Muscle of arm (tissue), 14 donors: ENCODE data around the gene CACNB1. TPM values are rescaled to one million over a fixed set of nuclear protein-coding genes. Genes with fewer than 3 reads are reported as not detected.
A peak's percentile ranks its signal among the peaks of the same experiment; 100 is the strongest.

Experiments used
- DNase-seq: peaks from one replicate; pipeline ENCODE4 v3.0.0-alpha.2; 2013
- long read RNA-seq, 11 donors: transcript quantifications; one replicate each; lab custom pipeline, GENCODE V29; 2026
- polyA plus RNA-seq, 12 donors: library from polyadenylated mRNA; unstranded; fragments of 120-200 nt; gene quantifications; one replicate each; pipeline ENCODE4 v1.2.1, GENCODE V29; 2013; ENCODE audit not compliant: insufficient read length in 12 of 12

CACNB1 gene
- 100 to 1,000 TPM in 9 of 12 donors, 10 to 100 TPM in 2, not detected in 1; 97.2 to 262 (median 162) TPM for polyA plus RNA-seq
- long read RNA-seq, donor 1, partial matches to known transcripts: 4,228 of 6,157 reads
- long read RNA-seq, donor 1, other reads (novel, unspliced or antisense): 1,929 of 6,157 reads
- long read RNA-seq, donor 2, transcript CACNB1-201 (13 exons, 1,889 nt): major isoform, 34 of 117 reads
- long read RNA-seq, donor 2, partial matches to known transcripts: 71 of 117 reads
- long read RNA-seq, donor 2, other reads (novel, unspliced or antisense): 8 of 117 reads
- long read RNA-seq, donor 3, transcript CACNB1-201 (13 exons, 1,889 nt): major isoform, 23 of 48 reads
- long read RNA-seq, donor 3, partial matches to known transcripts: 12 of 48 reads
- long read RNA-seq, donor 3, other reads (novel, unspliced or antisense): 7 of 48 reads
- long read RNA-seq, donor 4, transcript CACNB1-201 (13 exons, 1,889 nt): major isoform, 13 of 24 reads
- long read RNA-seq, donor 4, partial matches to known transcripts: 10 of 24 reads
- long read RNA-seq, donor 4, other reads (novel, unspliced or antisense): 0 of 24 reads
- long read RNA-seq, donor 5, transcript CACNB1-201 (13 exons, 1,889 nt): major isoform, 68 of 9,201 reads
- long read RNA-seq, donor 5, partial matches to known transcripts: 5,839 of 9,201 reads
- long read RNA-seq, donor 5, other reads (novel, unspliced or antisense): 3,289 of 9,201 reads
- long read RNA-seq, donor 6, transcript CACNB1-201 (13 exons, 1,889 nt): major isoform, 12 of 2,825 reads
- long read RNA-seq, donor 6, partial matches to known transcripts: 1,809 of 2,825 reads
- long read RNA-seq, donor 6, other reads (novel, unspliced or antisense): 1,003 of 2,825 reads
- long read RNA-seq, donor 7, transcript CACNB1-201 (13 exons, 1,889 nt): major isoform, 14 of 39 reads
- long read RNA-seq, donor 7, partial matches to known transcripts: 24 of 39 reads
- long read RNA-seq, donor 7, other reads (novel, unspliced or antisense): 0 of 39 reads
- long read RNA-seq, donor 8, transcript CACNB1-201 (13 exons, 1,889 nt): major isoform, 64 of 5,923 reads
- long read RNA-seq, donor 8, partial matches to known transcripts: 3,310 of 5,923 reads
- long read RNA-seq, donor 8, other reads (novel, unspliced or antisense): 2,546 of 5,923 reads
- long read RNA-seq, donor 9, transcript CACNB1-201 (13 exons, 1,889 nt): major isoform, 16 of 4,406 reads
- long read RNA-seq, donor 9, partial matches to known transcripts: 2,616 of 4,406 reads
- long read RNA-seq, donor 9, other reads (novel, unspliced or antisense): 1,772 of 4,406 reads
- long read RNA-seq, donor 10, transcript CACNB1-201 (13 exons, 1,889 nt): major isoform, 66 of 131 reads
- long read RNA-seq, donor 10, partial matches to known transcripts: 52 of 131 reads
- long read RNA-seq, donor 10, other reads (novel, unspliced or antisense): 11 of 131 reads
- long read RNA-seq, donor 11, transcript CACNB1-201 (13 exons, 1,889 nt): major isoform, 26 of 5,656 reads
- long read RNA-seq, donor 11, partial matches to known transcripts: 5,506 of 5,656 reads
- long read RNA-seq, donor 11, other reads (novel, unspliced or antisense): 122 of 5,656 reads

DNA sequence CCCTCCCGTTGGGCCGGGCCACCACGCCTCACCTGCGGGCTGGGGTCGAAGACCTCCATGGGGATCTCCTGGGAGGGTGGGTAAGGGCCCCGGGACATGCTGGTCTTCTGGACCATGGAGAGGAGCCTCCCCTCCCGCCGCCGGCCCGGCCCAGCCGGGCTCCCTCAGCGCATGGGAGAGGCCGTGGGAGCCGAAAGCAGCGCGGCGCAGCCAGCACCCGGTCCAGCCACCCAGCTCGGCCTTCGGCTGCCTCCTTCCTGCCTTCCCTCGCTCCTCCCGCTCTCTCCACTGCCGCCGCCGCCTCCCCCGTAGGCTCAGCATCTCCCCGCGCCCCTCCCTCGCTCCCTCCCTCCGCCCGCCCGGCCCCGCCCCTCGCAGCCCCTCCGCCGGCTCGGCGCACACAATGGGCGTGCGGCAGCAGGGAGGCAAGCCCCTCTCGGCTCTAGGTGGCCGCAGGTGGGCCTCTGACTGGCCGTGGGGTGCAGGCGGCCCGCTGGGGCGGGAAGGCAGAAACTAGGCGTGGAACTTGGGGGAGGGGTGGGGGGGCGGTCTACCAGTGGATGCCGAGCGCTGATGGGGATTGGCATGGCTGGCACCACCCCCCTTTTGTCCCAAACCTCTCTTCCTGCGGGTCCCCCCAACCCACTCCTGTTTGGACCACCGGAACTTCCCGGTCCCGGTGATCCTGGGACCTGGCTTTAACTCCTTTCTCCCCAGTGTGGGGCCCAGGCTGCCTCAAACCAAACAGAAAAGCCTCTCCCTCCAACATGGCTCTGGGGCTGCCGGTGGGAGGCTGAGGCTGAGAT is at the start of gene CACNB1:
TSS of gene CACNB1 (minus strand) at position 290 of the 806 bp plus-strand sequence. CDS start at position 116, 174 bp downstream.
- peak; percentile 73 for DNase-seq

DNA sequence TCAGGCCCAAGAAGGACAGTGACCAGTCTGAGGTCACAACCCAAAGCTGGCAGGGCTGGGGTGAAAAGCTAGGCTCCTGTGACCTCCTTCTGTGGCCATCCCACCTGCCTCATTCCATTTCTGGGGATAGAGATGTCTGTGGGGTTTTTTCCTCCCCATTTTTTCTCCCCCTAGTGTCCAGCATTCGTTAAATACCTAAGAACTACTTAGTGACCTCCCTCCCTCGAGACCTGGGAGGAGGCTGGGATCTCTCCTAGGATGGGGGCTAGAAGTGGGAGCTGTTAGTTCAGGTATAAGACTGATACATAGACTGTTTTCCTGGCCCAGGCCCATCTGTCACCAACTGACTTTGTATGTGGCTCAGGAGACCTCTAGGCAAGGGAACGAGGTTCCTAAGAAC is 48.8 kb upstream of the CACNB1 start:
- DNase-seq: no peak

DNA sequence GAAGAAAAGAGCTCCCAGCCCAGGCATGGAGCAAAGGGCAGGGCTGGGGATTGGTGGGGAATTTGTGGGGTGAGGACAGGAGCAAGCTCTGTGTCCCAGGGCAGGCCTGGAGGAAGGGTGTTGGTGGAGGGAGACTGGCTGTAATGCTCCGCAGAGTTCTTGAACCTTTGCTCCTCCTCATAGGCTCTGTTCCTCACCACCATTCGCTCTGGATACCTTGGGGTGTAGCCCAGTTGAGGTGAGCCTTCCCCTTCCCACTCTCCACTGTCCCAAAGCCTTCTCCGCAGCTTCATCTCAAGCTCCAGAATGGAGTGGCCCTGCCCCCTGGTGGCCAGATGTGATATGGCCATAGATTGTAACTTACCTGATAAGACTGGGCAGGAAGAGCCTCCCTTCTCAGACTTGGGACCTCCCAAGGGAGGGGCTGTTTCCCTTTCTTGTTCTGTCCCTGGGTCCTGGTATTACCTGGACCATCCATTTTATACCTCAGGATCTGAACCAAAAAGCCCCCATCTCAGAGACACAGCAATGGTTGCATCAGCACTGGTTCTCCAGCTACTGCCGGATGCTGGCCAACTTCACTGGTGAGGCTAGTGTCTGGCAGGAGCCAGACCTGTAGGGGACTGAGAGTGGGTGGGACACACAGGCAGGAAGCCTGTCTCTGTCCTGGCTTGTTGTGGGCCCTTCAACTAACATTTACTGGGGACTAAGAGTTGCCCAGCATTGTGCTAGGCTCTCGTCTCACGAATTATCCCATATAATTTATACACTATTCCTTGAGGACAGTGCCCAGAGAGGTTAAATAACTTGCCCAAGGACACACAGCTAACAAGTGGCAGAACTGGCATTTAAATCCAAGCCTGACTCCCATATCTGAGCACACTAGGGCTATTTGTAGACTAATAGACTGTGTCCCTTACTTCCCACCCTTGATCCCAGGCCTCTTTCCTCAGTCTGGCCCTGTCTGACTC is 47.4 kb upstream of the CACNB1 start:
- DNase-seq: peak; percentile 86

DNA sequence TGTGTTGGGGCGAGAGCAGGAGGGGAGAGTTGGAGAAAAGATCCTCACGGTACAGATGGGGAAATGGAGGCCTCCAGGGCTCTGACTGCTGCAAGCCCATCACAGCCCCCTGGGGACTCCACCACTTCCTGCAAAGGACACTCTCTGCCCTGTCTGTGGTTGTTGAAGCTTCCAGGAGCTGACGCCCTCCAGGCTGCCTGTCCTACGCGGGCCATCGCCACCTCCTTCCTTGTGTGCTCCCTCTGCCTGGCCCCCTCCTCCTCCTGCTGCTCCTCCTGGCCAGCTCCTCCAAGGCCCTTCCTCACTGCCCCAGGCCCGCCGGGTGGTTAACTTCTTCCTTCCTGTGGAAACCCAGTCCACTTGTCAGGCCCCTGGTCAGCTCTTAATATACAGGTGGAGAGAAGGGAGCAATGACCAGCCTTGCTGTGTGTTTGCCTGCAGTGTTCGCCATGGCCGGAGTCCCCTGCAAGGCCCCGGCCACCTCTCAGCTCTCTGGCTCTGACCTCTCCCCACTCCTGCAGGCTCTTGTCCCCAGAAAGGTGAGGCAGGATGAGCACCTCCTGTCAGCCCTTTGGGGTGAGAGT is 46.6 kb upstream of the CACNB1 start:
- no peak for DNase-seq

DNA sequence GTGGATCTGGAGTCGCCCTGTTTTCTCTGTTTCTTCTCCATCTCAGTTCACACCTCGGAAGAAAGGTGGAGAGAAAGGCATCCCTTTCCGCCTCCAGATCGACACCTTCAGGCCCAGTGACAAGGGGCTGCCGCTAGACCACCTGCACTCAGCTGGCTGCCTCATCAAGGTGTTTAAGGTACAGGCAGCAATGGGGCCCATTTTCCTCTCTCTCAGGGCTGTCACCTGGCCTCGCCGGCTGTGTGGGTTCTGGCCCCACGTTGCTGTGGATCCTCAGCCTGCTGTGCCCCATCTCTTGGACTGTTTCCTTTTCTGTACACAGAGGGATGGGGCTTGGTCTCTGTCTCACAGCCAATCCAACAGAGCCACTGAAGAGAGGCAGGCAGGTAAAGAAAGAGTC is 45.7 kb upstream of the CACNB1 start:
- DNase-seq: no peak

DNA sequence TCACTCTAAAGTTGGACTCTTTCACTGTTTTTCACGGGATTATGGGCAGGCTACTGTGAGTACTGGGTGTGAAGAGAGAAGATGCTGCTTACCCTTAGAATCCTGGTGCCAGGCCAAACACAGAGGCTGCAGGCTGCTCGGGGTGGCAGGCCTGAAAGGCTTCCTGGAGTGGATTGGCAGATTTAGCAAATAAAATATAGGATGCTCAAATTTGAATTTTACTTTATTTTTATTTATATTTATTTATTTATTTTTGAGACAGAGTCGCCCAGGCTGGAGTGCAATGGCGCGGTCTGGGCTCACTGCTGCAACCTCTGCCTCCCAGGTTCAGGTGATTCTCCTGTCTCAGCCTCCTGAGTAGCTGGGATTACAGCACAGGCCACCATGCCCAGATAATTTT is 43.2 kb upstream of the CACNB1 start:
- no peak for DNase-seq

DNA sequence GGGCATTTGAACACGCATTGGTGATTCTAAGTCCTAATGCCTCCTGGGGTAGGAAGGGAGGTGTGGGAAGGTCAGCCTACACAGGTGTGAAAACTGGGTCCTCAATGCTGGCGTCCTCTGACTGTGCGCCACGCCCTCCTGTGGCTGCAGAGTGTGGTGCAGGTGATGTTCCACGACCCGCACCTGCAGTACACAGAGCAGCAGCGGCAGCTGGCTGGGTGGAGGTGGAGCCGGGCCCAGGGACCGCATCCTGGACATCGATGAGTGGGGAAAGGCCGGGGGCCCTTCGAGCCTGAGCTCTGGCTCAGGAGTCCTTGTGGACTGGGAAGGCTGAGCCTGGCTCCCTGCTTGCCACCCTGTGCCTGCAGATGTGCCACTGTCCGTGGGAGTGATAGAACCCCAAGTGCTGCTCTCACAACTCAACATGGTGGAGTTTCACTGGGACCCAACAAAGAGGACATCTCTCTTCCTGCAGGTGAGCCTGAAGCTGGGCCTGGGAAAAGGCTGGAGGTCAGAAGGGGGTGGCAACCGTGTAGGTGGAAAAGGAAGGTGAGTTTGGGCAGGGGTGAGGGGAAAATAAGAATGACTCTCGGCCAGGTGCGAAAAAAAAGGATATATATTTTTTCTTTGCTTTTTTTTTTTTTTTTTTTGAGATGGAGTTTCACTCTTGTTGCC is 42.3 kb upstream of the CACNB1 start:
- no peak for DNase-seq

DNA sequence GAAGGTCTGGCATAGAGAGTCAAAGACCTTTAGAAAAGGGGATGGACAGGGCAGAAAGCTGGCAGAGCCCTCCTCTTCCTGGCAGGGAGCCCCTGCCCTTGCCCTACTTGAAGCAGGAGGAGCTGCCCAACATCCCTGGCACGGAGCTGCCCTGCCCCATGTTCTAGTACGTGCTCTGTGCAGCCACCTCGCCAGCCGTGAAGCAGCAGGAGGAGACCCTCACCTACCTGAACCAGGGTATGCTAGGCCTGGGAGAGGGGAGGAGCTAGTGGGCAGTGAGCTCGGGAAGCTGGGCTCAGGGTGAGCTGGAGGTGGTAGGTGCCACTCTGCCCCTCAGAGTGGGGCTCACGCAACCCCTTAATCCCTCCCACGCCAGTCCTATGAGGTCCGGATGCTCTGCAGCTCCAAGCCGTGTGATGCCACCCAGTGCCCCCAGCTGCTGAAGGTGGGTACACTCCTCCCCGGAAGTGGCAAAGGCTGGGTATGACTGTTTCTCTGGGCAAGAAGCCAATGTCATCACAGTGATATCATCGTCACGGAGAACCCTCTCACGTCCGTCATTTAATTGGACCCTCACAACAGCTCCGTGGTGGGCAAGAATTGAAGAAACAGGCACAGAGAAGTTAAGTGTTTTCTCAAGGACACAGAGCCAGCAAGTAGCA is 41.0 kb upstream of the CACNB1 start:
- no peak for DNase-seq

DNA sequence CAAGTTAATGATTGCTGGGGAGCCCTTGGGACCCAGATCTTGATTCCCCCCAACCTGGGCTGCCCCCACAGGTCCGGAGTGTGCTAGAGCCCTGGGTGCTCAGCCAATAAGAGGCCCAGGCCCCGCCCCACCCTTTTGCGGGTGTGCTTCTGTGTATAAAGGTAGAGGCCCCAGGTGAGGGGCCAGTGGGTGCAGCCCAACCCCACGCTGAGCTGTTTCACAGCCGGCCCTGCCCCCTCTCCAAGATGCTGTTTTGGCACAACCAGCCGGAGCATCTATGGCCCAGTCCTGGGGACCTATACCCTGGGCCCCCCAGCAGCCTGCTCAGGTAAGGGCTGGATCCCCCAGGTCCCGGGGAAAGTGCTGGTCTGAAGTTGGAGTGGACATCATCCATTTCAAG is 40.1 kb upstream of the CACNB1 start:
- no peak for DNase-seq

DNA sequence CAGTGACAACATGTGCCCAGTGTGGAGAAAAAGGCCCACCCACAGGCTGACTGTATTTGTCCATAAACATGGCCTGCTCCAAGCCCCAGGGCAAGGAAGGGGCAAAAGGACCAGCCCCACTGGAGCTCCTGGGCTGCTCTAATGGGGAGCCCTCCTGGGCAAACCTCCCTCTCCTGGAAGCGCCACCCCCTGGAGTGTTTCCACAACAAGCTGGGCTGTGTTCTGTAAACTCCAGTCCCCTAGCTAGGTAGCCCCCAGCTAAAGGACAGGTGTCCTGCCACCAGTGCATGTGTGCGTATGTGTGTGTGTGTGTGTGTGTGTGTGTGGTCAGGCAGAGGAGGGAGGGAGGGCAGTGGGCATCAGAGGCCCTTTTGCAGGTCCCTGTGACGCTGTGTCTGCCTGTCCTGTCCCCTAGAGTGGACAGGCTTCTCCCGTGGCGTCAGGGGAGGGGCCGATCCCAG is 39.5 kb upstream of the CACNB1 start:
- DNase-seq: no peak

DNA sequence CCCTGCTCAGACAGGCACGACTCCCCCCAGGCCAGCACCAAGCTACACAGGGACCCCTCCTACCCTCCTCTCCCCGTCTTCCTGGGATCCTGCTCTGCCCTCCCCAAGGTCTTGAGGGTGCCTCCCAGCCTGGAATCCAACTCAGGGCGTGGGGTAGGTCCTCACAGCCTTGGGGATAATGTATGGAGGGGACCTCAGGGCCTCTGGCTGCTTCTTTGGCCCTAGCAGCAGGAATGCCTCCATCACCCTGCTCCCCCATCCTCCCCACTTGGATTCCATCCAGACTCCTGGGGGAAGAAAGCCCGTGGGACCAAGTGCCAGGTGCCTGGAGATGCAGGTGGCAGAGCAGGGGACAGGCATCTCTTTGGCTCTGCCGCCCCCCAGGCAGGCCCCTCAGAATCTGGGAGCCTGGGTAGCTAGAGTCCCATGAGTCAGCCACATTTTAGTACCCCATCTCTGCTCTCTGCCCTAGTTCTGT is 39.0 kb upstream of the CACNB1 start:
- no peak for DNase-seq

DNA sequence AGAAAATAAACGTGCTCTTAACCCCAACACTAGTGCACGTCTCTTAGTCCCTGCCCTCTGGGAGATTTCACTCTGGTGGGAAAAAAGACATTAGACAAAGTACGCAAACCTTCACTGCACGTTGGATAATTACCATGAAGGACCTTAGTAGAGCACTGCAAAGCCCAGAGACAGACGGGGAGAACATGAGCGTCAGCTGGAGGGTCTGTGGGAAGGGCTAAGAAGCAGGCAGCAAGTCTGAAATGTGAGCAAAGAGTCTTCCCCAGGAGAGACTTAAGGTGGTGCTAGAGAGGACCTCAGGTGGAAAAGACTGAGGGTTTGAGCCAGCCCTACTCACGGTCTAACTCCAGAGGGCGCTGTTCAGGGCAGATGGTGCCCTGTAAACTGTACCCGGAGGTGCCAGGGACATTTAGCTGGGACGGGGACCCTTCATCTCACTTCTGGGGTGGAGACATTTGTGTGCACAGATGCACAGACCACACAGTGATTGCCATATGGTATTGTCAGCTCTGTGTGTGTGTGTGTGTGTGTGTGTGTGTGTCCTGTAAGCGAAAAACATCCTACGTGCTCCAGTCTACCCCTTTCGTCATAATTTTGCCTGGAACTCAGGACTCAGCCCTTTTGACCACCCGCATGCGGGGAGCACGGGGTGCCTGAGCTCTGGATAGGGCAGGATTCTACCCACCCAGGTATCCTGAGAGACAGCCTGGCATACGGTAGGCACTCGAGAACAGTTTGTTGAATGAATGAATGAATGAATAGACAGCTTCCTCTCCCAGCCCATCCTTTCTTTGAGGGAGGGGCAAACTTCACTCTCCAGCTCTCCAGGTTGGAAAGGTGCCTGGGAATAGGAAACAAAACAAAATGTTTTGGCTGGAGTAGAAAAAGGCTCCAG is 38.3 kb upstream of the CACNB1 start:
- no peak for DNase-seq

DNA sequence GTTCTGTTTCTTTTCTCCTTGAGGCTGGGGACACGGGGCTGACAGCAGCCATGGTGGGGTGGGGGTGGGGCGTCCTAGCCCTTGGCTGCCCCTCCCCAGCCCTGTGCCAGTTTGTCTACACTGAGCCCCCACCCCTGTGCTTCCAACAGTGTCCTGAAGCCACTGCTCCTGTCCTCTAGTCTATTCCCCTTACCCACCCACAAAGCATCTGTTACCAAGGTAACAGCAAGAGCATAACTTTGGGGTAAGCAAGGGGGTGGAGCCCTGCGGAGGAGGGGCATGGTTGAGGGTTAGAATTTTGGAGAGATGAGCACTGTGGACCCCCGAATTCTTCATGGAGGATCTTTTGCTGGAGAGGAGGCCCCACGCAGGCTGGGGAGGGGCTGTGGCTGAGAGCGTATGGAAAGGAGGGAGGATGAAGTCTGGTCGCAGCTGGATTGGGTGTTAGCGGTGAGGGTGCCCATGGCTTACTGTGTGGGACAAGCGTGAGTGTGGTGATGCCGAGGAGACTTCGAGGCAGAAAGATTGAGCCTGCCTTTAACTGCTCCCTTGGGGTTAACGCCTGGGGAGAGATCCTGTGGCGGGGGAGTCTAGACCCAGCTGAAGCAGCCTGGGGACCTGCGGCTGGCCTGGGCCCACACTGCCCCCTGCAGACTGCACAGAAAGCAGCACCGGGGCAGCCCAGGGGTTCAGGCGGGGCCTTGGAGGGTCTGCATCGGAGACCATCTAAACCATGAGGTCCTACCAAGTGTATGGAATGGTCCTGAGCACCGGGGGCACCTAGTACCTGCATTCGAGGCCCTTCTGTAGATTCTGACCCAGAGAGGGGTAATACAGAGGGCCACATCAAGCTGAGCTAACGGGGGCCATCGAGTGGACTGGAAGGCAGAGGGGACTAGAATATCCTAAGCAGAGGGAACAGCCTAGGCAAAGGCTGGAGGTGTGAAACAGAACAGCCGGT is 34.4 kb upstream of the CACNB1 start:
- DNase-seq: no peak

DNA sequence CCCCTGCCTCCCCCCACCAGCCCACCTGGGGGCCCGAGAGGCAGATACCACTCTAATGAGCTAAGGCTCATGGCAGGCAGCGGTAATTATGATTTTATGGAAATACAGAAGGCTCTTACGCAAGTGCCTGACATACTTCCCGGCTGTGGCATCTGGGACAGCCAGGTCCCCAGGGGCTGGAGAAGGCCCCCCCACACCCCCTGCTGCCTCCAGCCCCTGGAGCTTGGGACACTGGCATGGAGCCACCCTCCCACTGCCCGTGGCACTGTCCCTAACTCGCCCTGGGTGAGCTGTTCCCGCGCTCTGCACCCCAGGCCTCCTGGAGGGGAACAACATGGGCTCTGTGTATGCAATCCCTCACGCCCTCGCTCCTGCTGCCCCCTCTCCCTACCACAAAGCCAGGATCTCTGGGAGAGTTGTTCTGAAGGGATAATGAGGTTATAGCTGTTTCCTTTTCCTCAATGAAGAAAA is 33.7 kb upstream of the CACNB1 start:
- DNase-seq: no peak

DNA sequence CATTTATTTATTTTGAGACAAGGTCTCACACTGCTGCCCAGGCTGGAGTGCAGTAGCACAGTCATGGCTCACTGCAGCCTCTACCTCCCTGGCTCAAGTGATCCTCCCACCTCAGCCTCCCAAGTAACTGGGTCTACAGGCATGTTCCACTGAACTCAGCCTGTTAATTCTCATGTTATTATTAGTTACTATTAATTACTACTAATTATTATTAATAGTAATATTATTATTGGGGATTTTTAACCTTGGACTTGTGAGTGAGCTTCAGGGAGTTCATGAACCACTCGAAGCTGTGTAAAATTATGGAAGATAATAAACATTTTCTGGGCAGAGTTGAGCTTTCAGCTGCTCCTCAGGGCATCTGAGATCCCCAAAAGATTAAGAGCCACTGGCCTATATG is 32.9 kb upstream of the CACNB1 start:
- DNase-seq: no peak
